Activated CD8-positive, alpha-beta T cell treated with anti-CD3 and anti-CD28 coated beads, Interleukin-2, amount 10 ng/mL, durations not matched to agents 7 days and 5 days (primary cell): ENCODE measurements around the gene APOA1. TPM values are rescaled to one million over a fixed set of nuclear protein-coding genes. Genes with fewer than 3 reads are reported as not detected.

Source experiments
- ATAC-seq: fragments of 150-1000 bp; cut with Tn5 transposase; one replicate; pipeline ENCODE4 v1.10.0; 2021; ENCODE audit warnings: moderate library complexity
- CTCF ChIA-PET: fragments of 350-600 bp; sonication (Branson Sonifier 250); formaldehyde crosslinking; loops from one replicate; lab custom pipeline; 2021; ENCODE audit warnings: antibody characterized with exemption; lab: Charles Lee
- POLR2A ChIA-PET: fragments of 350-600 bp; sonication (Branson Sonifier 250); formaldehyde crosslinking; loops from one replicate; lab custom pipeline; 2021; ENCODE audit warnings: antibody characterized with exemption; lab: Charles Lee
- DNase-seq: peaks from one replicate; pipeline ENCODE4 v3.0.0-alpha.2; 2020
- H3K27ac Mint-ChIP-seq: one replicate; pipeline ENCODE4 v1.8.0; 2021; ENCODE audit warnings: mild to moderate bottlenecking, mixed read lengths
- H3K27me3 Mint-ChIP-seq: one replicate; pipeline ENCODE4 v1.8.0; 2021; ENCODE audit warnings: low read depth, mixed read lengths
- H3K36me3 Mint-ChIP-seq: one replicate; pipeline ENCODE4 v1.8.0; 2021; ENCODE audit warnings: low read depth, mixed read lengths
- H3K4me1 Mint-ChIP-seq: one replicate; pipeline ENCODE4 v1.8.0; 2021; ENCODE audit warnings: low read depth, mixed read lengths
- H3K4me3 Mint-ChIP-seq: one replicate; pipeline ENCODE4 v1.8.0; 2021; ENCODE audit warnings: mild to moderate bottlenecking, mixed read lengths
- H3K9me3 Mint-ChIP-seq: one replicate; pipeline ENCODE4 v1.8.0; 2022; ENCODE audit warnings: mixed read lengths; ENCODE audit not compliant: insufficient read depth
- total RNA-seq, 2 experiments: library from RNA; stranded (reverse); gene quantifications; one replicate each; pipeline ENCODE4 v1.2.3, GENCODE V29; 2021

The APOA1 gene
- total RNA-seq, 2 experiments from 2014 or later: not detected

GRCh38 chr11:116870054-116870453 is 32.6 kb upstream of the APOA1 start:
- Mint-ChIP-seq H3K9me3 (no peaks in the 10 kb centered on the region), H3K27me3 (no peaks in the 10 kb centered on the region), H3K27ac (no peak overlapping the region), H3K4me1 (peaks cover 6% of the 10 kb centered on the region), H3K4me3 (no peak overlapping the region), H3K36me3 (peaks cover 43% of the 10 kb centered on the region)
- no peak for ATAC-seq
- CTCF ChIA-PET: interaction anchor here (1.4 to 3.5 kb wide), 5 partner anchors 9 to 79 kb away, joined by 3 to 21 read pairs (median 6); partner anchors contain the start of gene APOA5
- DNase-seq: no peak
- POLR2A ChIA-PET: no interaction called here

DNA sequence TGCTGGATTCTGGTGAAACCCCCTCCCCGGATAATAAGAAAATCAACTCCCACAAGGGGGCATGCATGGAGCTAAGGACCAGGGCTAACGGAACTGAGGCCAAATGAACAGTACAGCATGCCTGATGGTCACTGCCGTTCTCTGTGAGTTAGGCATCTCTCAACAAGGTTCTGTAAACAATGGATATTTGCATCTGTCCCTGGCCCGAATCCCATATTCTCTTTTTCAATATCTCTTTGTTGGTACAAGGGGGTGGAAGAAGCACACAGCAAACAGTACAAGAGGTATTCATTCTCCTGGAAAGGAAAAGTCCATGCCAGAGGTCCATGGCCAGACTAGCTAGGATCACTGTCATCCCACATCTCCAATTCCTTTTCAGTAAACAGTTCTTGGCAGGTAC is 32.2 kb upstream of the APOA1 start:
- Mint-ChIP-seq H3K27ac (no peak overlapping the region), H3K4me3 (no peak overlapping the region), H3K4me1 (peaks cover 6% of the 10 kb centered on the region), H3K9me3 (no peaks in the 10 kb centered on the region), H3K36me3 (peaks cover 41% of the 10 kb centered on the region), H3K27me3 (no peaks in the 10 kb centered on the region)
- ATAC-seq (no peak), DNase-seq (no peak)
- ChIA-PET POLR2A (no interaction called here), CTCF (interaction anchor here (0.9 to 3.5 kb wide), 6 partner anchors 9 to 236 kb away, joined by 3 to 21 read pairs (median 6); partner anchors contain the start of gene APOA5)

GRCh38 chr11:116868066-116868465 is 30.6 kb upstream of the APOA1 start:
- Mint-ChIP-seq H3K27ac (no peak overlapping the region), H3K4me3 (no peak overlapping the region), H3K9me3 (no peaks in the 10 kb centered on the region), H3K4me1 (peaks cover 6% of the 10 kb centered on the region), H3K36me3 (peaks cover 43% of the 10 kb centered on the region), H3K27me3 (no peaks in the 10 kb centered on the region)
- ATAC-seq (no peak), DNase-seq (no peak)
- POLR2A ChIA-PET: no interaction called here
- CTCF ChIA-PET: interaction anchor here (0.7 to 3.5 kb wide), 4 partner anchors 15 to 238 kb away, joined by 3 to 21 read pairs (median 4); no protein-coding TSS in a partner anchor

DNA sequence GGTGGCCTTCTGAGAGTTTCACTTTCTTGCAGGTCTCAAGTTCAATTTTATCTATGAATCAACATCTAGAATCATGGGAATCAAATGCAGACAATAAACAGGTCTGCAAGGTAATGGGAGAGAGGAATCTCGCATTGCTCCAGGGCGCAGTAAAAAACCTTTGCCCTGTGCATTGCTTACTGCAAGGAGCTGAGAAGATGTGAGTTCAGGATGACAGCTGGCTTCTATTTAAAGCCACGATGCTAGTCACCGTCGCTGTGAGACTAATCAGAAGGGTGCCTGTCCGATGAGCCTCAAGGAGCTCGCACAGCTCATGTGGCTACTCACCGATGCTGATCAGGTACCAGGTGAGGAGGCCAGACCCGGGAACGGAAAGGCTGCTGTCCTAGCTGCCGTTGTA is 30.2 kb upstream of the APOA1 start:
- no peak for DNase-seq
- no peak overlapping the region for H3K4me3 Mint-ChIP-seq
- H3K9me3 Mint-ChIP-seq: no peaks in the 10 kb centered on the region
- no peaks in the 10 kb centered on the region for H3K27me3 Mint-ChIP-seq
- CTCF ChIA-PET: interaction anchor here (0.7 to 3.5 kb wide), 4 partner anchors 15 to 238 kb away, joined by 3 to 21 read pairs (median 4); no protein-coding TSS in a partner anchor
- POLR2A ChIA-PET: no interaction called here
- H3K27ac Mint-ChIP-seq: no peak overlapping the region
- peaks cover 39% of the 10 kb centered on the region for H3K36me3 Mint-ChIP-seq
- peaks cover 6% of the 10 kb centered on the region for H3K4me1 Mint-ChIP-seq
- ATAC-seq: no peak

DNA sequence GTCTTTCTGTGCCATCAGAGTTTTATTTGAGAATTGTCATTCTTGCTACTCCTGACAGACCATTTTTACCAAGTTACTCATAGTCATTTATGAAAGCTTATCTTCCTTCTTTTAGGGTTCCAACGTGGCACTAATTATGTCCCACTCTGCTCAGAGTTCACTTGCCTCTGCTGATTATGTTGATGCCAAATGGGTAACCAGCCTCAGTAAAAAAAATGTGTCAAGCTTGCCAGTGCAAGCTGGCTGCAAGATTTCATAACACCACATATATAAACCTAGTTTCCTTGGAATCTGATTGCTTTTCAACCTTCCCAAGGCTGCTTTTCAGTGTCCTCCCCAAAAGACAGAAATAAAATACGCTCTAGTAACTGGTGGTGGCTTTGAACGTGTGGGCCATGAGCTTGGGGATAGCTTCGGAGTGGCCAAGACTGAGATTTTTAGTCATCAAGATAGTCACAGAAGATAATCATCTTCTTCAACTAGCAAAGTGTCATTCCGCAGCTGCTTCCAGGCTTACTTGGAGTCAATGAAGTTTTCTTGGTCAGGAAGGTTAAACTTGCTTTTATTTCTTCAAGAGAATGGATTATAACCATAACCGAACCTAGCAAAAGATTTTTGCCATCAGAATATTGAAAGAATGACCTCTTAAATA is 29.5 kb upstream of the APOA1 start:
- peaks cover 37% of the 10 kb centered on the region for H3K36me3 Mint-ChIP-seq
- no peaks in the 10 kb centered on the region for H3K27me3 Mint-ChIP-seq
- H3K9me3 Mint-ChIP-seq: no peaks in the 10 kb centered on the region
- H3K4me1 Mint-ChIP-seq: peaks cover 6% of the 10 kb centered on the region
- ATAC-seq (no peak), DNase-seq (no peak)
- H3K4me3 Mint-ChIP-seq: no peak overlapping the region
- no peak overlapping the region for H3K27ac Mint-ChIP-seq
- POLR2A ChIA-PET: no interaction called here
- CTCF ChIA-PET: interaction anchor here (1.4 to 3.5 kb wide), 3 partner anchors 14 to 31 kb away, joined by 4 to 21 read pairs (median 8); no protein-coding TSS in a partner anchor

GRCh38 chr11:116865696-116866095 is 28.3 kb upstream of the APOA1 start:
- DNase-seq (no peak), ATAC-seq (no peak)
- Mint-ChIP-seq H3K27ac (no peak overlapping the region), H3K4me3 (no peak overlapping the region), H3K27me3 (no peaks in the 10 kb centered on the region), H3K36me3 (peaks cover 41% of the 10 kb centered on the region), H3K9me3 (no peaks in the 10 kb centered on the region), H3K4me1 (peaks cover 6% of the 10 kb centered on the region)
- POLR2A ChIA-PET: no interaction called here
- CTCF ChIA-PET: interaction anchor here (1.2 to 1.9 kb wide), 2 partner anchors 30 to 32 kb away, joined by 3 to 8 read pairs; no protein-coding TSS in a partner anchor

DNA sequence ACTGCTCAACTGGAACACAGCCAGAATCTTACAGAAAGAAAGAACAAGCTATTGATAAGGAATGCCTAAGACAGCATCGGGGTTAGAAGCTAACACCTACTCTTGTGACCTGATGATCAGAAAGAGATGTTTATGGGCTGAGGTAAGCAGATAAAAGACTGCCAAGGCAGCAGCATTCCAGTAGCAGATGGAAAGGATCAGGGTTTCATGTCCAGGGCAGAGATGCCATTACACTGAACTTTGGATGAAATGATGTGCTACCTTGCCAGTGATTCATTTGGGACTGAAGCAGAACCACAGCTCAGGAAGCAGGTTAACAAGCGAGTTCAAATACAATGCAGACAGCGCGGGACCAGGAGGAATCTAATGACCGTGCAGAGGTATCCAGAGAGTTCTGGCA is 27.1 kb upstream of the APOA1 start:
- Mint-ChIP-seq H3K27me3 (no peaks in the 10 kb centered on the region), H3K27ac (no peak overlapping the region), H3K9me3 (no peaks in the 10 kb centered on the region), H3K4me1 (peaks cover 3% of the 10 kb centered on the region), H3K4me3 (no peak overlapping the region), H3K36me3 (peaks cover 38% of the 10 kb centered on the region)
- ATAC-seq (no peak), DNase-seq (no peak)
- ChIA-PET CTCF (interaction anchor here (0.8 to 1.5 kb wide), 3 partner anchors 11 to 242 kb away, joined by 3 to 8 read pairs (median 4); no protein-coding TSS in a partner anchor), POLR2A (no interaction called here)

GRCh38 chr11:116862951-116863350 is 25.5 kb upstream of the APOA1 start:
- no peaks in the 10 kb centered on the region for H3K27me3 Mint-ChIP-seq
- DNase-seq (no peak), ATAC-seq (no peak)
- H3K9me3 Mint-ChIP-seq: no peaks in the 10 kb centered on the region
- H3K27ac Mint-ChIP-seq: no peak overlapping the region
- no peak overlapping the region for H3K4me3 Mint-ChIP-seq
- CTCF ChIA-PET: interaction anchor here (1.1 to 2.3 kb wide), 4 partner anchors 10 to 27 kb away, joined by 3 to 9 read pairs (median 6); no protein-coding TSS in a partner anchor
- H3K4me1 Mint-ChIP-seq: peaks cover 3% of the 10 kb centered on the region
- peaks cover 45% of the 10 kb centered on the region for H3K36me3 Mint-ChIP-seq
- POLR2A ChIA-PET: interaction anchor here (0.7 to 1.5 kb wide), 2 partner anchors 10 to 281 kb away, joined by 3 to 6 read pairs; partner anchors contain the start of gene PAFAH1B2

GRCh38 chr11:116862185-116862584 is 24.8 kb upstream of the APOA1 start:
- ChIA-PET CTCF (interaction anchor here (1.1 to 2.3 kb wide), 3 partner anchors 9 to 26 kb away, joined by 3 to 9 read pairs (median 8); no protein-coding TSS in a partner anchor), POLR2A (interaction anchor here (1.5 kb wide), 1 partner anchor 9 kb away, joined by 6 read pairs; no protein-coding TSS in a partner anchor)
- H3K9me3 Mint-ChIP-seq: no peaks in the 10 kb centered on the region
- no peak for ATAC-seq
- no peak overlapping the region for H3K4me3 Mint-ChIP-seq
- H3K36me3 Mint-ChIP-seq: peaks cover 45% of the 10 kb centered on the region
- H3K27ac Mint-ChIP-seq: no peak overlapping the region
- peaks cover 3% of the 10 kb centered on the region for H3K4me1 Mint-ChIP-seq
- no peaks in the 10 kb centered on the region for H3K27me3 Mint-ChIP-seq
- no peak for DNase-seq

DNA sequence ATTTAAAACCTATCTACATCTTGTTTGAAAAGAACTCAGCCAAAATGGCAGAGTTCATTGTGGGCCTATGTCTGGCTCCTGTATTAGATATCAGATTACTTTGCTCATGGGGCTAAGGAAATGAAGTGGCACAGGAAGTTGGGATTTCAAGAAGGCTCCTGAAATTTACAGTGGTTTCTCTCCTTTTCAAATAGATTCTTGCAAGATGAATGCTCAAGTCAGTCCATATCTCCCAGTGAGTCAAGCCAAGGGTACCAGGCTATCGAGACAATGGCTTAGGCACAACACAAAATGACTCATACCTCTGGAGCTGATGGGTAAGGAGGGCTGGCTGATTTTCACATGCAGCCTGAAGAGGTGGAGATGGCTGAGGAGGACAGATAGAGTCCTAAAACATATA is 24.1 kb upstream of the APOA1 start:
- ATAC-seq (no peak), DNase-seq (no peak)
- Mint-ChIP-seq H3K4me1 (peaks cover 5% of the 10 kb centered on the region), H3K4me3 (no peak overlapping the region), H3K27me3 (no peaks in the 10 kb centered on the region), H3K9me3 (no peaks in the 10 kb centered on the region), H3K27ac (peak overlapping the region; percentile 22), H3K36me3 (peaks cover 45% of the 10 kb centered on the region)
- ChIA-PET POLR2A (no interaction called here), CTCF (interaction anchor here (0.5 to 2.3 kb wide), 3 partner anchors 8 to 36 kb away, joined by 3 to 9 read pairs (median 8); no protein-coding TSS in a partner anchor)

- Mint-ChIP-seq H3K27me3 (no peaks in the 10 kb centered on the region), H3K4me1 (peaks cover 15% of the 10 kb centered on the region), H3K9me3 (no peaks in the 10 kb centered on the region), H3K36me3 (peaks cover 54% of the 10 kb centered on the region), H3K4me3 (no peak overlapping the region), H3K27ac (no peak overlapping the region)
- CTCF ChIA-PET: interaction anchor here (1.0 kb wide), 1 partner anchor 24 kb away, joined by 4 read pairs; no protein-coding TSS in a partner anchor
- POLR2A ChIA-PET: no interaction called here
- DNase-seq (no peak), ATAC-seq (no peak)
These were observed 22.9 kb upstream of the APOA1 start for GRCh38 chr11:116860303-116860702.

DNA sequence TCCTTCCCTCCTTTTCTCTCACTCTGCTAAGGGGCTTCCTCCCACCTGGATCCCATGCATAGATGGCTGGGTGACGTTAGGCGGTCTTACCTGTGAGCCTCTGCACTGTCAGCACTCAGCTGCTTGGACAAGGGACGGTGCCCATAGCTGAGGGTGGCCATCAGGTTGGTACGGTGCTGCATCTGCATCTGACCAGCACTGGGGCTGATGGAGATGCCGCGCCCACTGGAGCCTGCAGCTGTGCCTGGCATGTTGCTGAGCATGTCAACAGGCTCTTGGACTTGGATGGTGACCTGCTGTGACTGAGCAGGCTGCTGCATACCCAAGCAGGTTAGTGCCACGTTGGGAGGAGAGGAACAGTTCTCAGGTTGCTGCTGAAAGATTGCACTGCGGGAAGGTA is 21.8 kb upstream of the APOA1 start:
- no peaks in the 10 kb centered on the region for H3K9me3 Mint-ChIP-seq
- H3K4me1 Mint-ChIP-seq: peaks cover 22% of the 10 kb centered on the region
- ATAC-seq: no peak
- DNase-seq: no peak
- ChIA-PET POLR2A (no interaction called here), CTCF (no interaction called here)
- H3K4me3 Mint-ChIP-seq: no peak overlapping the region
- peak overlapping the region; percentile 2 for H3K27ac Mint-ChIP-seq
- peaks cover 59% of the 10 kb centered on the region for H3K36me3 Mint-ChIP-seq
- H3K27me3 Mint-ChIP-seq: no peaks in the 10 kb centered on the region
